ENCODE data around the gene SASH3. TPM values are rescaled to one million over a fixed set of nuclear protein-coding genes. Genes with fewer than 3 reads are reported as not detected.

SASH3 gene
- total and polyA plus RNA-seq, 2 donors (not counting 1 experiment from before 2014, with no cell fraction given): 224 to 240 TPM

DNA sequence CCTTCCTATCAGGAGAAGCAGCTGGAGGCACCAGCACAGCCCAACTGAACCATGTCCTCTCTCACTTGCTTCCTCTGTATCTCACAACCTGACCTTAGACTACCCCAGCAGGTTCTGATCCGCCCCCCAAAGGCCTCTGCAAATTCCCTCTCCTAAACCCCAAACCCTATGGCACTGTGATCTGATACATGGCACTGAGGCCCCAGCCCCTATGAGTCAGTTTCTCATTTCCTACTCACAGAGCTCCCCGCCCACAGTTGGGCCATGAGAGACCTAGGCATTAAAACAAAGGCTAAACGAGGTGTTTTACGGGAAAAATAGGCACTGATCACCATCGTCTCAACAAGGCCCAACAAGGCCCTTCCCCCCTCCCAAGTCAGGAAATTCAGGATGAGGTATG lies 19.1 kb downstream of the SASH3 start:
- H2AFZ ChIP-seq (ENCODE audit: insufficient read depth, low read depth, low read length, poor library complexity, severe bottlenecking): no peak overlapping the region
- no peaks in the 10 kb centered on the region for H3K79me2 ChIP-seq (ENCODE audit: control insufficient read depth, insufficient read depth, low read length)
- intact Hi-C loops (cut with micrococcal nuclease): no loop called here
- no peak for TF ChIP-seq EZH2 (IDR thresholded peaks at IDR 0.05; ENCODE audit: borderline replicate concordance, insufficient read depth, low read depth, low read length, poor library complexity, severe bottlenecking)
- TF ChIP-seq, protein P1, sequence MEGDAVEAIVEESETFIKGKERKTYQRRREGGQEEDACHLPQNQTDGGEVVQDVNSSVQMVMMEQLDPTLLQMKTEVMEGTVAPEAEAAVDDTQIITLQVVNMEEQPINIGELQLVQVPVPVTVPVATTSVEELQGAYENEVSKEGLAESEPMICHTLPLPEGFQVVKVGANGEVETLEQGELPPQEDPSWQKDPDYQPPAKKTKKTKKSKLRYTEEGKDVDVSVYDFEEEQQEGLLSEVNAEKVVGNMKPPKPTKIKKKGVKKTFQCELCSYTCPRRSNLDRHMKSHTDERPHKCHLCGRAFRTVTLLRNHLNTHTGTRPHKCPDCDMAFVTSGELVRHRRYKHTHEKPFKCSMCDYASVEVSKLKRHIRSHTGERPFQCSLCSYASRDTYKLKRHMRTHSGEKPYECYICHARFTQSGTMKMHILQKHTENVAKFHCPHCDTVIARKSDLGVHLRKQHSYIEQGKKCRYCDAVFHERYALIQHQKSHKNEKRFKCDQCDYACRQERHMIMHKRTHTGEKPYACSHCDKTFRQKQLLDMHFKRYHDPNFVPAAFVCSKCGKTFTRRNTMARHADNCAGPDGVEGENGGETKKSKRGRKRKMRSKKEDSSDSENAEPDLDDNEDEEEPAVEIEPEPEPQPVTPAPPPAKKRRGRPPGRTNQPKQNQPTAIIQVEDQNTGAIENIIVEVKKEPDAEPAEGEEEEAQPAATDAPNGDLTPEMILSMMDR (IDR thresholded peaks at IDR 0.05): no peak
- H3K9me3 ChIP-seq (ENCODE audit: control extremely low read depth in 1 of 3, control insufficient read depth in 2 of 3, insufficient read depth in 1 of 3, low read length in 2 of 3): no peaks in the 10 kb centered on the region
- Mint-ChIP-seq H3K9me3 (ENCODE audit: insufficient read depth) (no peaks in the 10 kb centered on the region), H3K4me3 (no peak overlapping the region), H3K27ac (peak overlapping the region; percentile 42), H3K4me1 (no peaks in the 10 kb centered on the region), H3K27me3 (no peaks in the 10 kb centered on the region)
- H3K9ac ChIP-seq (ENCODE audit: low read length): no peak overlapping the region
- no peaks in the 10 kb centered on the region for H3K27me3 ChIP-seq (replicated peaks in 1 of 4; ENCODE audit: control extremely low read depth in 1 of 4, control insufficient read depth in 3 of 4, insufficient read depth in 4 of 4, low read length in 3 of 4)
- DNase-seq (no peak), ATAC-seq (ENCODE audit: low read depth) (peak; percentile 19)
- peaks cover 2 to 39% of the 10 kb centered on the region in 2 experiments for H3K36me3 ChIP-seq (replicated peaks in 1 of 2; ENCODE audit: control extremely low read depth in 1 of 2, control insufficient read depth in 1 of 2, extremely low read depth in 1 of 2, insufficient read depth in 2 of 2, low read length in 1 of 2)
- no peaks in the 10 kb centered on the region for H3K4me1 ChIP-seq (ENCODE audit: control insufficient read depth in 2 of 2, insufficient read depth in 2 of 2, low read length in 2 of 2)
- ChIA-PET POLR2A (interaction anchor here (0.6 to 1.7 kb wide), 3 partner anchors 21 to 121 kb away, joined by 3 to 7 read pairs (median 4); no protein-coding TSS in a partner anchor), CTCF (interaction anchor here (0.8 kb wide), 2 partner anchors 12 to 73 kb away, joined by 4 read pairs; no protein-coding TSS in a partner anchor)
- no CpG with 5 or more reads among the region's 5 CpGs for WGBS (ENCODE audit: insufficient coverage)
- no peak overlapping the region for H3K4me3 ChIP-seq (ENCODE audit: control extremely low read depth in 1 of 5, extremely low read depth in 1 of 5, insufficient read depth in 1 of 5, low read depth in 2 of 5, low read length in 4 of 5)
- peak overlapping the region in 1 of 2 donors; percentile 21 for H3K27ac ChIP-seq (ENCODE audit: low read length in 2 of 2)
- no peak overlapping the region for H3K4me2 ChIP-seq (replicated peaks; ENCODE audit: low read depth, low read length, poor library complexity, severe bottlenecking)
- peaks cover 20% of the 10 kb centered on the region for H4K20me1 ChIP-seq (ENCODE audit: control insufficient read depth, insufficient read depth, low read length, poor library complexity, severe bottlenecking)

GRCh38 chrX:129800186-129800585 lies 20.4 kb downstream of the SASH3 start:
- no peak overlapping the region for H2AFZ ChIP-seq (ENCODE audit: insufficient read depth, low read depth, low read length, poor library complexity, severe bottlenecking)
- peaks cover 2 to 26% of the 10 kb centered on the region in 2 experiments for H3K36me3 ChIP-seq (replicated peaks in 1 of 2; ENCODE audit: control extremely low read depth in 1 of 2, control insufficient read depth in 1 of 2, extremely low read depth in 1 of 2, insufficient read depth in 2 of 2, low read length in 1 of 2)
- Mint-ChIP-seq H3K4me1 (peaks cover 2% of the 10 kb centered on the region), H3K4me3 (no peak overlapping the region), H3K9me3 (ENCODE audit: insufficient read depth) (no peaks in the 10 kb centered on the region), H3K27ac (peak overlapping the region; percentile 59), H3K27me3 (no peaks in the 10 kb centered on the region)
- peaks cover 8% of the 10 kb centered on the region for H4K20me1 ChIP-seq (ENCODE audit: control insufficient read depth, insufficient read depth, low read length, poor library complexity, severe bottlenecking)
- no peaks in the 10 kb centered on the region for H3K4me1 ChIP-seq (ENCODE audit: control insufficient read depth in 2 of 2, insufficient read depth in 2 of 2, low read length in 2 of 2)
- intact Hi-C loops (cut with micrococcal nuclease): no loop called here
- ChIA-PET POLR2A (interaction anchor here (0.6 to 1.7 kb wide), 2 partner anchors 122 to 163 kb away, joined by 3 to 4 read pairs; no protein-coding TSS in a partner anchor), CTCF (interaction anchor here (0.7 to 1.3 kb wide), 3 partner anchors 13 to 44 kb away, joined by 3 read pairs; no protein-coding TSS in a partner anchor)
- no peak overlapping the region for H3K9ac ChIP-seq (ENCODE audit: low read length)
- no peaks in the 10 kb centered on the region for H3K9me3 ChIP-seq (ENCODE audit: control extremely low read depth in 1 of 3, control insufficient read depth in 2 of 3, insufficient read depth in 1 of 3, low read length in 2 of 3)
- H3K27me3 ChIP-seq (replicated peaks in 1 of 4; ENCODE audit: control extremely low read depth in 1 of 4, control insufficient read depth in 3 of 4, insufficient read depth in 4 of 4, low read length in 3 of 4): no peaks in the 10 kb centered on the region
- DNase-seq (no peak), ATAC-seq (ENCODE audit: low read depth) (no peak)
- no peak overlapping the region for H3K4me3 ChIP-seq (ENCODE audit: control extremely low read depth in 1 of 5, extremely low read depth in 1 of 5, insufficient read depth in 1 of 5, low read depth in 2 of 5, low read length in 4 of 5)
- WGBS (ENCODE audit: insufficient coverage): no CpG with 5 or more reads among the region's 4 CpGs
- no peaks in the 10 kb centered on the region for H3K79me2 ChIP-seq (ENCODE audit: control insufficient read depth, insufficient read depth, low read length)
- no peak overlapping the region for H3K4me2 ChIP-seq (replicated peaks; ENCODE audit: low read depth, low read length, poor library complexity, severe bottlenecking)
- TF ChIP-seq, protein P1 (IDR thresholded peaks at IDR 0.05): no peak
- TF ChIP-seq EZH2 (IDR thresholded peaks at IDR 0.05; ENCODE audit: borderline replicate concordance, insufficient read depth, low read depth, low read length, poor library complexity, severe bottlenecking): no peak
- no peak overlapping the region for H3K27ac ChIP-seq (ENCODE audit: low read length in 2 of 2)
